SK-N-SH (cell line): Measurements from ENCODE around the gene QSOX1.

Source experiments
- EZH2phosphoT487 ChIP-seq: fragments of 200-600 bp; sonication (generic); IDR thresholded peaks from 2 replicates; pipeline ENCODE4 v1.6.1; 2017; ENCODE audit warnings: low read depth, mixed run types, mild to moderate bottlenecking, antibody characterized with exemption, moderate library complexity, borderline replicate concordance
- FOXM1 ChIP-seq: IDR thresholded peaks from 2 replicates; pipeline ENCODE4 v1.4.0; 2012; ENCODE audit warnings: low read depth, mild to moderate bottlenecking
- GABPA ChIP-seq: IDR thresholded peaks from 2 replicates; pipeline ENCODE4 v1.4.0; 2012; ENCODE audit warnings: low read depth, mild to moderate bottlenecking
- GATA2 ChIP-seq: sonication (generic); formaldehyde crosslinking; IDR thresholded peaks from 2 replicates; pipeline ENCODE4 v1.5.0; 2020; ENCODE audit warnings: mild to moderate bottlenecking, missing genetic modification reagents
- POLR2AphosphoS5 ChIP-seq: IDR thresholded peaks from 2 replicates; pipeline ENCODE4 v1.6.1; 2012; ENCODE audit warnings: low read depth, low read length
- TF ChIP-seq, protein P1 (sequence below): fragments of 200-600 bp; sonication (generic); IDR thresholded peaks from 2 replicates; pipeline ENCODE4 v1.6.1; 2017; ENCODE audit warnings: antibody characterized with exemption, mild to moderate bottlenecking, moderate library complexity

- TF ChIP-seq, protein P1, sequence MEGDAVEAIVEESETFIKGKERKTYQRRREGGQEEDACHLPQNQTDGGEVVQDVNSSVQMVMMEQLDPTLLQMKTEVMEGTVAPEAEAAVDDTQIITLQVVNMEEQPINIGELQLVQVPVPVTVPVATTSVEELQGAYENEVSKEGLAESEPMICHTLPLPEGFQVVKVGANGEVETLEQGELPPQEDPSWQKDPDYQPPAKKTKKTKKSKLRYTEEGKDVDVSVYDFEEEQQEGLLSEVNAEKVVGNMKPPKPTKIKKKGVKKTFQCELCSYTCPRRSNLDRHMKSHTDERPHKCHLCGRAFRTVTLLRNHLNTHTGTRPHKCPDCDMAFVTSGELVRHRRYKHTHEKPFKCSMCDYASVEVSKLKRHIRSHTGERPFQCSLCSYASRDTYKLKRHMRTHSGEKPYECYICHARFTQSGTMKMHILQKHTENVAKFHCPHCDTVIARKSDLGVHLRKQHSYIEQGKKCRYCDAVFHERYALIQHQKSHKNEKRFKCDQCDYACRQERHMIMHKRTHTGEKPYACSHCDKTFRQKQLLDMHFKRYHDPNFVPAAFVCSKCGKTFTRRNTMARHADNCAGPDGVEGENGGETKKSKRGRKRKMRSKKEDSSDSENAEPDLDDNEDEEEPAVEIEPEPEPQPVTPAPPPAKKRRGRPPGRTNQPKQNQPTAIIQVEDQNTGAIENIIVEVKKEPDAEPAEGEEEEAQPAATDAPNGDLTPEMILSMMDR: peak; percentile 97
- TF ChIP-seq GATA2 (CRISPR knock-in tag) (no peak), POLR2AphosphoS5 (no peak), EZH2phosphoT487 (no peak), FOXM1 (no peak), GABPA (no peak)
Measured at GRCh38 chr1:180178511-180179161, 24.0 kb downstream of the QSOX1 start.
